Measurements from ENCODE around the gene PSMA5.

PSMA5 gene

DNA sequence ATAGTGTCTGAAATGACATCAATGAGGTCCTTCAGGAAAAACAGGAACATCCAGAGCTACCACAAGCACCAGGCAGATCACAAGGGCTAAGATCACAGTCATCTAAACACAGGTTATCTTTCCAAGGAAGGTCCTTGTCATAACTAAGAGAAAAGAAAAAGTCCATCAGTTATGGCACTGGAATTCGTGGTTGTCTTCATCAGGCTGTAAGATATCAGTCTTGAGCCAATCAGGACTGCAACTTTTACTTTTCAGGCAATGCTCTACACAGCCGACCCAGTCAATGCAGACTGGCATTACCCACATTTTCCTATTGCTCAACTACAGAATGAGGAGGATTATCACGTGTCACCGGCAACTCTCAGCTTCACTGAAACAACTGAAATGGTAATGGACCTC lies 54.9 kb downstream of the PSMA5 start:
- H3K27me3 Mint-ChIP-seq = peaks cover 32% of the 10 kb centered on the region
- H3K4me3 Mint-ChIP-seq = peak overlapping the region in 1 of 2 donors; percentile 30

DNA sequence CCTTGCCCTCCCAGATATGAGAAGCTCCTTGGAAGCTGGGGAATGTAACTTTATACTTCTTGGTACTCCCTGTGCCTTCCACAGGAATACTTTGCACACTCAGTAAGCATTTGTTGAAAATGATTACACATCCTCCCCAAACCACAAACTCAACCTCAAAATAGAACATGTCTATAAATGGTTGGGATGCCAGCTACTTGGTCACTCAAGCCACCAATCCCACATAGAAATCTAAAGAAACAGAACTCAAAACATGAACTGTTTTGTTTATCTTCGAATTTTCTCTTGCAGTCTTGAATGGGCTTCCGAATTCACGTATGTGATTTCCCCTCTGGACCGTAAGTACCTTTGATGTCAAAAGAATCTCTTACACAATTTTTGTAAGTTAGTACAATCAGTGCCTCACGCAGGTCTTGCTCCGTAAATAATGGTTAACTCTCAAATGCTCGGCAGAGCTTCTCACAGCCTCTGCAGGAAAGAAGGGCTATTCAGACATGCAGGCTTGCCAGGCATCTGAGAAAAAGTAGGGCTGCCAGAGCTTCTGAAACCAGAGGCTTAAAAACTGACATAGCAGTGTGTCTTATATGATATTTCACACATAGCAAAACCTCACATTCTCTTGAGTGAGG lies 55.4 kb downstream of the PSMA5 start:
- Mint-ChIP-seq H3K4me3 (peak overlapping the region in 1 of 2 donors; percentile 30), H3K27ac (no peak overlapping the region)
- ATAC-seq = peak; percentile 50

More for the DNA sequence above, 54.9 kb downstream of the PSMA5 start:
- peaks cover 42% of the 10 kb centered on the region for H3K4me1 Mint-ChIP-seq
- ATAC-seq = peak; percentile 87
- peak in 1 of 2 donors; percentile 14 for DNase-seq
- H3K27ac Mint-ChIP-seq = no peak overlapping the region
- no peaks in the 10 kb centered on the region for H3K9me3 Mint-ChIP-seq

DNA sequence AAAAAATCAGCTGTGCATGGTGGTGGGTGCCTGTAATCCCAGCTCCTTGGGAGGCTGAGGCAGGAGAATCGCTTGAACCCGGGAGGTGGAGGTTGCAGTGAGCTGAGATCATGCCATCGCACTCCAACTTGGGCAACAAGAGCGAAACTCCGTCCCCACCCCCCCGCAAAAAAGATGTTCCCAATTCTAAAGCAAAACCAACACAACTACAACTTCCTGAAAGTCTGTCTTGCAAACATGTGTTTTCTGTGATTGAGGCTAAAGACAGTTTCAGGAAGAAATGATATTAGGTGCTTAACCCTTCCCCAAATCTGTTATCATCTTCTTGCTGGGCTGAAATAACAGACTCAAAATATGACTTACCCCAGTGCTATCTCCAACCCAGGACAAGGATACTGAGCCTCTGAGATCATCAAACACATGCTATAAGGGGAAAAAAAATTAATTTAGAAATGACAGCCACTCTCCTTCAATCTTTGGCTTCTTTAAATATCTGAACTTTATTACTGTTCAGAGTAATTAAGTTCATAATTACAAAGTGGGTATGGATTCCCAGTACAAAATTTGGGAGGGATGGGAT lies 57.0 kb downstream of the PSMA5 start:
- H3K9me3 Mint-ChIP-seq = no peaks in the 10 kb centered on the region

More for the DNA sequence above, 55.4 kb downstream of the PSMA5 start:
- no peaks in the 10 kb centered on the region for H3K9me3 Mint-ChIP-seq
- peaks cover 40% of the 10 kb centered on the region for H3K4me1 Mint-ChIP-seq
- no peak for DNase-seq
- peaks cover 32% of the 10 kb centered on the region for H3K27me3 Mint-ChIP-seq

DNA sequence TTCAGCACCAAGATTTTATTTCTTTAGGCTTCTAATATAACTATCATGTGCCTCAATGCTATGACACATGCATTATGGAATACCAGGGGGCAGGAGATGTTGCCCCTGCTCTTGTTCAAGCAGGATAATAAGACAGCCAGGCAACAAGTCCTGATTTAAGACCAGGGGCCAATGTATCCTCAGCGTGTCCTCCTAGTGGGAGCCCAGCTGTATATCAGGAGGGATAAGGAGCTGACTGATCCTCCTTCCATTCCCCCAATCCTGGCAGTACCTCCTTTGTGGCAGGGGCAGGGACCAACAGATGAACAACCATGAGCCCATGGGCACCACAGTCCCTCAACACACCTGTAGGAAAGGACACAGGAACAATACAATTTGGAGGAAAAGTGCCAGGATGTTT lies 57.8 kb downstream of the PSMA5 start:
- H3K4me1 Mint-ChIP-seq = peaks cover 33% of the 10 kb centered on the region
- DNase-seq = no peak

More for the DNA sequence above, 57.0 kb downstream of the PSMA5 start:
- H3K4me3 Mint-ChIP-seq = no peak overlapping the region
- ATAC-seq (no peak), DNase-seq (no peak)
- peaks cover 37% of the 10 kb centered on the region for H3K27me3 Mint-ChIP-seq
- H3K4me1 Mint-ChIP-seq = peaks cover 34% of the 10 kb centered on the region
- no peak overlapping the region for H3K27ac Mint-ChIP-seq

DNA sequence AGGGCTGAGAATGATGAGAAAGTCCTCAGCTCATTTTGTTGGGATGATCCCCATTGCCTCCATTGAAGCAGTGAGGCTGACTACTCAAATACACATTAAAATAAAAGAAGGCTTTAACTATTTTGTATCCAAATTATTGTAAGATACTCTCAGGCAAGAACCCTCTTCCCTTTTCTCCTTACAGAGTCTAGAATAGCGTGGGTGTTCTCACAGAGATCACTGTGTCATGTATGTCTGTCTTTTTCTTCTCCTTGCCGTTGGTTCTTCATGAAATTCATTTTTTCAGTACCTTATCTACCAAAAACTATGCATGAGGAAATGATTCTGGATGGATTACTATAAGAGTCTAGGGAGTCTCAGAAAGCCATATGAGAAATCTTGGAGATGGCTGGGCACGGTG lies 58.6 kb downstream of the PSMA5 start:
- Mint-ChIP-seq H3K9me3 (no peaks in the 10 kb centered on the region), H3K4me1 (peaks cover 26% of the 10 kb centered on the region), H3K4me3 (no peak overlapping the region), H3K27ac (no peak overlapping the region), H3K27me3 (peaks cover 44% of the 10 kb centered on the region)
- ATAC-seq (no peak), DNase-seq (no peak)

More for the DNA sequence above, 57.8 kb downstream of the PSMA5 start:
- H3K4me3 Mint-ChIP-seq = no peak overlapping the region
- H3K9me3 Mint-ChIP-seq = no peaks in the 10 kb centered on the region
- H3K27ac Mint-ChIP-seq = peak overlapping the region in 1 of 2 donors; percentile 34
- peaks cover 44% of the 10 kb centered on the region for H3K27me3 Mint-ChIP-seq
- no peak for ATAC-seq

DNA sequence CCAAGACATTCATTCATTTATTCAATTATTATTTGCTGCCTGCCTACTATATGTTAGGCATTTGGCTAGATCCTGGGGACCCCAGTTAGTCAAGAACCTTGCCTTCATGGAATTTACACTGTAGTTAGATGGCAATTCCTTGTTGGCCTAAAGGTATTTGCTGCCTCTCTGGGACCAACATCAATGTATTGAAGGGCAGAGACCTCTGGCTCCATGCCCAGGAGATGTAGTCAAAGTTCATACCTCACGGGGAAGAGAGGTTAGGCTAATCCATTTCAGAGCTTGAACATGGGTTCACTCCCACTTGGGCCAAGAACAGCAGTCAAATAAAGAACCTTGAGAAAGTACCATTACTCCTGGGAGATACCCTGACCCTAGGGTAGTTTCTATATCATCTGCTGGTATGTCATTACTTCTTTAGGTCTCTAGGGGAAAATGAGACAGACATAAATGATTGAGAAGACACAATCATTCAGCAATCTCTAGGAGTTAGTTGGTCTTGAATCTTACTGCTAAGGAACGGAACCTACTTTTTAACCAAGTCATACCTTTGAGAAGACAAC lies 60.5 kb downstream of the PSMA5 start:
- no peak for DNase-seq
- Mint-ChIP-seq H3K4me1 (peaks cover 14% of the 10 kb centered on the region), H3K27me3 (peaks cover 37% of the 10 kb centered on the region), H3K27ac (no peak overlapping the region), H3K4me3 (no peak overlapping the region), H3K9me3 (no peaks in the 10 kb centered on the region)
- ATAC-seq = no peak

DNA sequence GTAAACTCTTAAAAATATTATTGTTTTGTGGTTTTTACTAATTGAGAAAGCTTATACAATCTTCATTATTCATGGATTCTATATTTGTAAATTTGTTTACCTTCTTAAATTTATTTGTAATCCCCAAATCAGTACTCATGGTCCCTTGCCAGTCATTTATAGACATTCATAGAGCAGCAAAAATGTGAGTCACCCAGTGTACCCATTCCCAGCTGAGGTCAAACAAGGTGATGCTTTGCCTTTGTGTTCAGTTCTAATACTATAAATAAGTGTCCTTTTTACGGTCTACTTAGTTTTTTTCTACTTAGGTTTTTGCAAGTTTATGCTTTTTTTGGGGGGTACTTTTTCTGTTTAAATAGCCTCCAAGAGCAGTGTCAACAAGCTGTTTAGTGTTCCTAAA lies 64.6 kb downstream of the PSMA5 start:
- H3K27me3 Mint-ChIP-seq = peaks cover 14% of the 10 kb centered on the region
- H3K4me3 Mint-ChIP-seq = no peak overlapping the region
- H3K4me1 Mint-ChIP-seq = no peaks in the 10 kb centered on the region

DNA sequence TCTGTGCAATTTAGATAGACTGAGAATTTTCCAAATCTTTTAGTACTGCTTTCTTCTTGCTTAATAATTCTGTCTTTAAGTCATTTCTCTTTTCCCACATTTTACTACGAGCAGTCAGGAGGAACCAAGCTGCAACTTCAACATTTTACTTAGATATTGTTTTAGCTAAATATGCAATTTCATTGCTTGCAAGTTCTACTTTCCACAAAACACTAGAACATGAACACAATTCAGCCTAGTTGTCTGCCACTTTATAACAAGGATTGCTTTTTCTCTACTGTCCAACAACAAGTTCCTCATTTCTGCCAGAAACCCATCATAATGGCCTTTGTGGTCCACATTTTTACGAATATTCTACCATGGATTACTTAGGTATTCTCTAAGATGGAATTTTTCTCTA lies 65.2 kb downstream of the PSMA5 start:
- Mint-ChIP-seq H3K27ac (no peak overlapping the region), H3K4me1 (no peaks in the 10 kb centered on the region), H3K9me3 (no peaks in the 10 kb centered on the region), H3K27me3 (peaks cover 12% of the 10 kb centered on the region), H3K4me3 (no peak overlapping the region)
- DNase-seq = no peak
- ATAC-seq = no peak

More for the DNA sequence above, 64.6 kb downstream of the PSMA5 start:
- ATAC-seq (no peak), DNase-seq (no peak)
- Mint-ChIP-seq H3K27ac (no peak overlapping the region), H3K9me3 (no peaks in the 10 kb centered on the region)

DNA sequence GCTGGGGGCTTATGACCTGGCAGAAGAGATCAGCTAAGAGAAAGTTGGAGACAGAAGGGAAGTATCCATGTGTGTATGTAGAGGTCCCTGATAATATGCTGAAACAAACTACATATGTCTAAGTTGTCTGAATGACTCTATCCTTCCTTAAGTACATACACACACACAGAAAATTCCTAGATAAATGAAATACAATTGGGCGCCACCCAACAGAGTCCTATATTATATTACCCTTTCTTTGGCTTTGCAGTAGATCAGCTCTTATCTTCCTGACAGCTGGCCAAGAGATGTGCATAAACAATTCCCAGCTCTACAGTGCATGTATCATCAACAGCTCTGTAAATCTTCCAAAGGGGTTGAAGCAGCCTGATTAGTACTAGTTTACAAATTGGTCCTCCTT lies 68.6 kb downstream of the PSMA5 start:
- Mint-ChIP-seq H3K4me1 (no peaks in the 10 kb centered on the region), H3K4me3 (no peak overlapping the region), H3K9me3 (no peaks in the 10 kb centered on the region), H3K27ac (no peak overlapping the region), H3K27me3 (no peaks in the 10 kb centered on the region)
- no peak for DNase-seq
- ATAC-seq = no peak

DNA sequence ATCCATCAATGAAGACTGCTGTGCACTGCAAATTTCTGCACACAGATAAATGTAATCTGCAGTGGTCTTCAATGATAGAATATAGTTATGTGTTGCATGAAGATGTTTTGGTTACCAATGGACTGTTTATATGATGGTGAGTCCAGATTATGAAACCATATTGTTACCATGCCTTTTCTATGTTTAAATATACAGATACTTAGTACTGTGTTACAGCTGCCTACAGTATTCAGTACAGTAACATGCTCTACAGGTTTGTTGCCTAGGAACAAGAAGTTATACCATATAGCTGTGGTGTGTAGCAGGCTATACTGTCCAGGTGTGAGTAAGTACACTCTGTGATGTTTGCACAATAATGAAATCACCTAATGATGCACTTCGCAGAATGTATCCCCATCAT lies 69.3 kb downstream of the PSMA5 start:
- no peaks in the 10 kb centered on the region for H3K4me1 Mint-ChIP-seq
- H3K4me3 Mint-ChIP-seq = no peak overlapping the region
- DNase-seq (no peak), ATAC-seq (no peak)
- H3K27me3 Mint-ChIP-seq = no peaks in the 10 kb centered on the region
- H3K9me3 Mint-ChIP-seq = no peaks in the 10 kb centered on the region
- no peak overlapping the region for H3K27ac Mint-ChIP-seq

DNA sequence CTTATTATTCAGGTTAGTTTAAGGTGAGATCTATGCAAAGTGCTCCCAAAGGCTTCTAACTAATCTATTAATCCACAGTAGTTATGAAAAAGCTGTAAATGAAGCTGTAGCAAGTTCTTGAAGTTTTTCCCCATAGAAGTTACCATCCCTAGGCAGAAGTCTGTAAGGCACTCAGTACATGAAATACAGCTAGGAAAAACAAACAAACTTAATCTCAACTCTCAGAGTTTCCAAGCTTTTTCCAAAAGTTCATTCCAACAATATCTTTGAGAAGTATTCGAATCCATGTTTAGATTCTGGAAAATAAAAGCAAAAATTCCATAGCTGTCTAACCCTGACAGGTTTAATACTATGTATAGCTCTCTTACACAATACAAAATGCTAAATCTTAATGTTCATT lies 69.7 kb downstream of the PSMA5 start:
- DNase-seq (no peak), ATAC-seq (no peak)
- no peaks in the 10 kb centered on the region for H3K4me1 Mint-ChIP-seq
- no peaks in the 10 kb centered on the region for H3K27me3 Mint-ChIP-seq
- no peak overlapping the region for H3K27ac Mint-ChIP-seq
- H3K9me3 Mint-ChIP-seq = no peaks in the 10 kb centered on the region
- H3K4me3 Mint-ChIP-seq = no peak overlapping the region

DNA sequence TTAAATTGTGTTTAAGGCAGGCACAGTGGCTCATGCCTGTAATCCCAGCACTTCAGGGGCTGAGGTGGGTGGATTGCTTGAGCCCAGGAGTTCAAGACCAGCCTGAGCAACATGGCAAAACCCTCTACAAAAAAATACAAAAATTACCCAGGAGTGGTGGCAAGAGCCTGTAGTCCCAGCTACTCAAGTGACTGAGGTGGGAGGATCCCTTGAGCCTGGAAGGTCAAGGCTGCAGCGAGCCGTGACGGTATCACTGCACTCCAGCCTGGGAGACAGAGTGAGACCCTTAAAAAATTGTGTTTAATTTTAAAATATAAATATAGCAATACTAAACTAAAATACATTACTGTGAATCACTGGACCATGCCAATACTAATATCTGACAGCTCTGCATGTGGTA lies 71.3 kb downstream of the PSMA5 start:
- Mint-ChIP-seq H3K9me3 (no peaks in the 10 kb centered on the region), H3K4me3 (no peak overlapping the region), H3K27ac (no peak overlapping the region), H3K27me3 (no peaks in the 10 kb centered on the region), H3K4me1 (no peaks in the 10 kb centered on the region)
- no peak for DNase-seq
- ATAC-seq = no peak

DNA sequence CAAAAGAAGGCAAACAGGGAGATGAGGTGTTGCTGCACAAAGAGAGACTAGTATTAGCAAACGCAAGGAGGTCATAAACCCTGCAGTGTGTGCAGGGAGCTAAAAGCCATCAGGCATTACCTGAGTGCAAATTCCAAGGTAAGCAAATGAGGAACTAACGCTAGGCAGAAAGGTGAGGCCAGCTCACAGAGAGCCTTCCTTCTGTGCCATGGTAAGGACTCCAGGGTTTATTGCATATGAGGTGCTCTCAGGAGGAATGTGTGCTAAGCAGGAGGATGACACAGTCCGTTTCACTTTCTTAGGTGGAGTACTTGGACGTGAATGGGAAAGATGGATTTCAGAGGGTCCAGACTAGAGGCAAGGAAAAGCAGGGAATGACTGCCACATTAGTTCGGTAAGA lies 74.8 kb downstream of the PSMA5 start:
- H3K9me3 Mint-ChIP-seq = no peaks in the 10 kb centered on the region
- no peak overlapping the region for H3K27ac Mint-ChIP-seq
- no peak for DNase-seq
- no peaks in the 10 kb centered on the region for H3K4me1 Mint-ChIP-seq
- no peaks in the 10 kb centered on the region for H3K27me3 Mint-ChIP-seq
- H3K4me3 Mint-ChIP-seq = no peak overlapping the region
- no peak for ATAC-seq

DNA sequence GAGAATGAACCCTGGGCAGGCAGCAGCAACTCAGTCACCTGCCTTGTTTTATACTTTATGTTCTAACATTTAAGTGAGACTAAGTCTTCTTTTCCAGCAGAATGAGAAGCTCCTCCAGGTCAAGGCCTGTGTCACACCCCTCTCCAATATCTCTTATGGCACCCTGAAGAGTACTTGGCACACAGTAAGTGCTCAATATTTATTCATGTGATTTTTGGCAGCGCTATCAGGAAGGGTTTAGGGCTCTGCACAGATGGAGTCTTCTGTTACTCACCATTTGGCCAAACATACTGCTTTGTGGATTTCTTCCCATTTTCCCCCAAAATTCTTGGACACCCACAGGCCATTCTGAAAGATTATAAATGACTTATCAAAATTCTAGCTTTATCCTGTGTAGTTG lies 75.6 kb downstream of the PSMA5 start:
- no peak for DNase-seq
- Mint-ChIP-seq H3K27ac (no peak overlapping the region), H3K4me1 (no peaks in the 10 kb centered on the region), H3K27me3 (no peaks in the 10 kb centered on the region), H3K9me3 (no peaks in the 10 kb centered on the region), H3K4me3 (no peak overlapping the region)
- ATAC-seq = no peak

DNA sequence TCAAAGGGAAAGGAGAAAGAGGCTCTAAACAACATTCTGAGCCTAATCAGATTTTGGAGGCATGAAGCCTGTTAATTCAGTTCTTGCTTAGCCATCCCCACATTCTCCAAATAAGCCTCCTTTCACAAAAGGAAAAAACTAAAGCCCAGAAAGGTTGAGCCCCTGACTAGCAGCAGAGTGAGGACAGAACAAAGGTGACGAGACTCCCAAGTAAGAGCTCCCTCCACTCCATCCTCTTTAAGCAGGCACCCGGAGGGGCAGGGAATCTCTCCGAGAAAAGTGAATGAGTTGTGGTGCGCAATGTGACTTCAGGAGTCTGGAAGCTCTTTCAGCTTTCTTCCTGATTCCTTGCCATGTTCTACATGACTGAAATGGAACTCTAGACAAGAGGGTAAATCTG lies 76.1 kb downstream of the PSMA5 start:
- no peaks in the 10 kb centered on the region for H3K27me3 Mint-ChIP-seq
- H3K4me3 Mint-ChIP-seq = no peak overlapping the region
- H3K27ac Mint-ChIP-seq = no peak overlapping the region
- no peaks in the 10 kb centered on the region for H3K4me1 Mint-ChIP-seq
- H3K9me3 Mint-ChIP-seq = no peaks in the 10 kb centered on the region
- DNase-seq (no peak), ATAC-seq (no peak)

All from stimulated activated naive CD8-positive, alpha-beta T cell treated with anti-CD3 and anti-CD28 coated beads, Interleukin-15, amount 100 ng/mL, for 72 hours (primary cell).